ENCODE data around the gene PTS.

DNA sequence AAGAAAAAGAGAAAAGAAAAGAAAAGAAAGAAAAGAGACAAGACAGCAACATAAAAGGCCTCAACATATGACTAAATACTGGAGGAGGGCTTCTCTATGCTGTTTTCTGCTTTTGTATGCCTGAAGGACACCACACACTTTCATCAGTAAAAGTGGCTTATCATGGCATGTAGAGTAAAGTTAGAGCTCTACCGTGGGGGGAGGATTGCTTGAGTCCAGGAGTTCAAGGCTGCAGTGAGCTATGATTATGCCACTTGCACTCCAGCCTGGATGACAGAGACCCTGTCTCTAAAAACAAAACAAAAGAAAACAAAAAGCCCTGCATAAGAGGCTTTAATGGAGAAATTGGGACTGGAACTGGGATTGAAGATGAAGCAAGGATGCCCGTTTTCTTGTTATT lies 5.7 kb downstream of the PTS start:
- TF ChIP-seq CTCF (IDR thresholded peaks at IDR 0.05) (no peak), CHD2 (IDR thresholded peaks at IDR 0.05; ENCODE audit: low read length, partially characterized antibody) (no peak), POLR2A (IDR thresholded peaks at IDR 0.05; ENCODE audit: low read length) (no peak), REST (IDR thresholded peaks at IDR 0.05) (no peak), MAX (IDR thresholded peaks at IDR 0.05) (no peak), RAD21 (conservative IDR thresholded peaks at IDR 0.05 in 1 of 2, IDR thresholded peaks at IDR 0.05 in 1 of 2) (no peak), GATA3 (IDR thresholded peaks at IDR 0.05; ENCODE audit: borderline replicate concordance) (no peak), NFE2L2 (conservative IDR thresholded peaks at IDR 0.05; ENCODE audit: low read length) (no peak), JUN (IDR thresholded peaks at IDR 0.05) (no peak), KDM5A (IDR thresholded peaks at IDR 0.05) (no peak), RCOR1 (IDR thresholded peaks at IDR 0.05; ENCODE audit: low read depth, low read length) (no peak)
- TF ChIP-seq, protein P1, sequence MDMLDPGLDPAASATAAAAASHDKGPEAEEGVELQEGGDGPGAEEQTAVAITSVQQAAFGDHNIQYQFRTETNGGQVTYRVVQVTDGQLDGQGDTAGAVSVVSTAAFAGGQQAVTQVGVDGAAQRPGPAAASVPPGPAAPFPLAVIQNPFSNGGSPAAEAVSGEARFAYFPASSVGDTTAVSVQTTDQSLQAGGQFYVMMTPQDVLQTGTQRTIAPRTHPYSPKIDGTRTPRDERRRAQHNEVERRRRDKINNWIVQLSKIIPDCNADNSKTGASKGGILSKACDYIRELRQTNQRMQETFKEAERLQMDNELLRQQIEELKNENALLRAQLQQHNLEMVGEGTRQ (IDR thresholded peaks at IDR 0.05), result no peak

All from A549 (cell line).